Left renal cortex interstitium (tissue), 4 donors: Measurements from ENCODE around the gene MAGI1. TPM values are rescaled to one million over a fixed set of nuclear protein-coding genes. Genes with fewer than 3 reads are reported as not detected.

Experiments used
- DNase-seq, 4 donors: peaks; one replicate each; pipeline ENCODE4 v3.0.0-alpha.2; 2013; ENCODE audit warnings: low read depth in 4 of 4, low spot score in 2 of 4, missing footprints in 1 of 4
- polyA plus RNA-seq, 4 donors: library from polyadenylated mRNA; unstranded; fragments of 120-200 nt; gene quantifications; one replicate each; pipeline ENCODE4 v1.2.1, GENCODE V29; 2013; ENCODE audit not compliant: insufficient read length in 4 of 4

Gene MAGI1
- polyA plus RNA-seq, 4 donors, result 26.2 to 34.5 (median 28.6) TPM

GRCh38 chr3:65816208-65816607 lies 222.5 kb downstream of the MAGI1 start:
- DNase-seq, result no peak

GRCh38 chr3:65814845-65815578 lies 223.7 kb downstream of the MAGI1 start:
- no peak for DNase-seq

GRCh38 chr3:65811892-65812291 lies 226.8 kb downstream of the MAGI1 start:
- DNase-seq, result peak in 1 of 4 donors; percentile 29

- no peak for DNase-seq
Observed at GRCh38 chr3:65811086-65811761, 227.5 kb downstream of the MAGI1 start.

- no peak for DNase-seq
Observed at GRCh38 chr3:65810302-65810701, 228.4 kb downstream of the MAGI1 start.

- DNase-seq, result no peak
Observed at GRCh38 chr3:65809641-65810150, 229.0 kb downstream of the MAGI1 start.

GRCh38 chr3:65808824-65809223 lies 229.9 kb downstream of the MAGI1 start:
- no peak for DNase-seq

- DNase-seq, result no peak
Observed at GRCh38 chr3:65808407-65808806, 230.3 kb downstream of the MAGI1 start.

- no peak for DNase-seq
Observed at GRCh38 chr3:65807225-65807624, 231.5 kb downstream of the MAGI1 start.

- no peak for DNase-seq
Observed at GRCh38 chr3:65806600-65806999, 232.1 kb downstream of the MAGI1 start.

GRCh38 chr3:65796676-65797075 lies 242.0 kb downstream of the MAGI1 start:
- no peak for DNase-seq

GRCh38 chr3:65795166-65795565 lies 243.6 kb downstream of the MAGI1 start:
- no peak for DNase-seq

- no peak for DNase-seq
Observed at GRCh38 chr3:65793495-65794200, 245.1 kb downstream of the MAGI1 start.

GRCh38 chr3:65788461-65788860 lies 250.3 kb downstream of the MAGI1 start:
- no peak for DNase-seq

- DNase-seq, result no peak
Observed at GRCh38 chr3:65787827-65788226, 250.9 kb downstream of the MAGI1 start.

- DNase-seq, result no peak
Observed at GRCh38 chr3:65787340-65787739, 251.4 kb downstream of the MAGI1 start.

GRCh38 chr3:65786890-65787289 lies 251.8 kb downstream of the MAGI1 start:
- peak; percentile 24 to 60 (median 56) for DNase-seq

- peak in 3 of 4 donors; percentile 36 to 63 (median 56) for DNase-seq
Observed at GRCh38 chr3:65785065-65785645, 253.6 kb downstream of the MAGI1 start.

- no peak for DNase-seq
Observed at GRCh38 chr3:65783117-65783516, 255.6 kb downstream of the MAGI1 start.

GRCh38 chr3:65781594-65781993 lies 257.1 kb downstream of the MAGI1 start:
- DNase-seq, result no peak

GRCh38 chr3:65779390-65779789 lies 259.3 kb downstream of the MAGI1 start:
- peak in 1 of 4 donors; percentile 48 for DNase-seq
